Cardiac septum (tissue), 1 donor: ENCODE results near the gene TRIP11. TPM values are rescaled to one million over a fixed set of nuclear protein-coding genes. Genes with fewer than 3 reads are reported as not detected.

Source experiments
- DNase-seq: peaks from one replicate; pipeline ENCODE4 v3.0.0-alpha.2; 2020; ENCODE audit warnings: low spot score
- intact Hi-C: fragments of 100-400 bp; cut with DNase I; formaldehyde crosslinking; loops from one replicate; pipeline ENCODE4 v1.14.0; 2022
- total RNA-seq: library from RNA; stranded (reverse); fragmentation: NEBNext Ultra II Directional; extraction: Animal tissue kit (Norgen Biotek cat#: 25700); gene quantifications from one replicate; pipeline ENCODE4 v1.2.1, GENCODE V29; 2021
- donor health status: DM: no; HTN: no; CAD: no.

Gene TRIP11
- total RNA-seq, 1 donor from 2014 or later, result 68.0 TPM

DNA sequence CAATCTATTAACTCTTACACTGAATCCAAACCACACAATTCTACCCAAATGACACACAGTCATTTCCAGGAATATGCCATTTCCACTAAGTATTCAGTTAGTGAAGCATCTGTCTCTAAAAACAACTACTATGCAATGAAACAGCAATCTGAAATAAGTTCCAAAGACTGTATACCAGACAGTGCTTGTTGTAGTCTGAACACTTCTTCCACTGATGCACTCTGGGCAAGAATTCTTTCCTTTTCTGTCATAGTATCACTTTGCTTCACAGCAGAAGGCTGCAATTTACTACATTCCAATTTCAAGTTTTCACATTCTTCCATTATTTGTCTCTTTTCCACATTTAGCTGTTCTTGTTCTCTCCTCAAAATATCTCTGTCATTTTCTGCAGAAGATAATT is 25.8 kb downstream of the TRIP11 start:
- DNase-seq, result no peak
- intact Hi-C loops, result no loop called here

DNA sequence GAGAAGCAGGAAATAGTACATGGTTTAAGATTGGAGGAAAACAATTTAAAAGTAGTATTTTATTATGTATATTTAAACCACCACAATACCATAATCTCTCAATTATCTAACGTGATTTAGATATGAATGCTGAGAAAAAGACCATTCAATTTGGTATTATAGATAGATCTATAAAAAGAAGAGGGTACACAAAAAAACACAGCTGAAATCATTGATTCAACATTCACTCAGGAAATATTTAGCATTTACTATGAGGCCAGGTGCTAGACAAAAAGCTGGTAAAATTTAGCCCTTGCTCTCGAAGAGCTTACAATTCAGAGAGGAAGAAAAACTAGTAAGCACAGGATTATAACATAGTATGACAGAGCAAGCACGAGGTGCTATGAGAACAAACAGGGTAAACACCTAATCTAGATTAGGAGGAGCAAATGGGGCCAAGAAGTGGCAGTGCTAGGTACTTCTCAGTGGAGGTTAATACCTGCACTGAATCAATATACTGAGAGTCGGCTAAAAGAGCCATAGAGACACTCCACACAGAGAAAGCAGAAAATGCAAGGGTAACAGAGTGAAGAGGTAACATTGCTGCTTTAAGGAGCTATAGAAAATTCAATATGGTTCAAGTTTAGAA is 27.6 kb downstream of the TRIP11 start:
- no peak for DNase-seq
- intact Hi-C loops, result no loop called here

DNA sequence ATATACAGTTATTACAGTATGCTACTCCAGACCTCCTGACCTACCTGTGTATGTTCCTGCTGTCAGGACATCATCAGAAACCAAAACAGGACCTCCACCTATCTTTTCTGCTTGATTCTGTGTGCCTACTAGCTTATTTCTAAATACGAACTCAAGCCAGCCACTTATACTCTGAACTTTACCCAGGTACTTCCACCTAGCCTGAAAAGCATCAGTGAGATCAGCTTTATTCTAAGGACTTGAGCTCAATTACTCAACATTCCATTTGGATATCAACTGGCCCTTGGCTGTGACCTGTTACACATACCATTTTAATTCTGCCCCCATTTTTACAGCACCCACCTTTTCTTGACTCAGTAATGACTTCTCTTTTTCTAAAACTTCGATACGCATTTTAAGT is 29.2 kb downstream of the TRIP11 start:
- DNase-seq, result no peak
- intact Hi-C loops, result no loop called here

DNA sequence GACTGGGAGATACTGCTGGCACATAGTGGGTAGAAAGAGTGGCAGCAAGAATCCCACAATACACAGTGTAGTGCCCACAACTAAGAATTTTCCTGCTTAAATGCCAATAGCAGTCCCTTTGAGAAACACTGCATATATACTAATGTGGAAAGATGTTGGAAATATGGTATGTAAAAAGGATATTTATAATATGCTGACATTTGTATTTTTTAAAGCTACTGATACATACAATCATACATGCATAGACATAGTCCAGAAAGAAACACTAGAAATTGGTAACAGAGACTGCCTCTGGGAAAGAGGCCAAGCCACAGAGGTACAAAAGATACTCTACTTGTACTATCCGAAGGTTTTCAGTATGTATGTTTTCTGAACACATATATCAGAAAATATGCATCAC is 30.3 kb downstream of the TRIP11 start:
- intact Hi-C loops, result no loop called here
- DNase-seq, result no peak

DNA sequence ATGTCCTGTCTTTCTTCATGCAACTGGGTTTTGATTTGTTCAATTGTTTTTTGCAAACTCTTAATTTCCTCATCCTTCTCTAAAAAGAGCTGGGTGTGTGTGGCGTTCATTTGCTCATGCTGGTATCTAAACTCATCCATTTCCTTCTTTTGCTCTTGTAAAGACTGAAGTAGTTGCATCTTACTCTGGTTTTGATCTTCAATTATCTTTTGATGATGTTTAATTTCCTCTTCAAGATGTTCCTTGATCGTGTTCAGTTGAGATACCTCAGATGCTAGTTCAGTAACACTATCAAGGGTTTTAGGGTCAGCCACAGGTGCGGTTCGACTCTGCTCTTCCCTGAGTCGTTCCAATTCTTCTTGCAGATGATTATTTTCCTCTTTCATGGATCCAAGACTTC is 34.8 kb downstream of the TRIP11 start:
- intact Hi-C loops, result no loop called here
- no peak for DNase-seq

DNA sequence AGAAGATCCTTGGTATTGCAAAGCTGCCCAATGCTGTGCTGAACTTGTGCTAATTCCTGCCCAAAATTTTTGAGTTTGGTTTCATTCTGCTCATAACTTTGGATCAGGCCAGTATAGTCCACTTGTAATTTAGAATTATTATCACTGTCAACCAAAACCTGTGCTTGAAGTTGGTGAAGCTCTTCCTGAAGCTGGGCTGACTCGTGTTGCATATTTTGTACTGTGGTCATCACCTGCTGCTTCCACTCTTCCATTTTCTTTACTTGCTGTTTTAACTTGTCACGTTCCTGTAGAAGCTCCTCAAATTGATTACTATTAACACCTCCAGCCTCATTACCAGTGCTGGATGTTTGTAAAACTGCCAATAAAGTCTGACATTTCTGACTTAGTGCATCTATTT is 35.8 kb downstream of the TRIP11 start:
- no peak for DNase-seq
- intact Hi-C loops, result no loop called here

DNA sequence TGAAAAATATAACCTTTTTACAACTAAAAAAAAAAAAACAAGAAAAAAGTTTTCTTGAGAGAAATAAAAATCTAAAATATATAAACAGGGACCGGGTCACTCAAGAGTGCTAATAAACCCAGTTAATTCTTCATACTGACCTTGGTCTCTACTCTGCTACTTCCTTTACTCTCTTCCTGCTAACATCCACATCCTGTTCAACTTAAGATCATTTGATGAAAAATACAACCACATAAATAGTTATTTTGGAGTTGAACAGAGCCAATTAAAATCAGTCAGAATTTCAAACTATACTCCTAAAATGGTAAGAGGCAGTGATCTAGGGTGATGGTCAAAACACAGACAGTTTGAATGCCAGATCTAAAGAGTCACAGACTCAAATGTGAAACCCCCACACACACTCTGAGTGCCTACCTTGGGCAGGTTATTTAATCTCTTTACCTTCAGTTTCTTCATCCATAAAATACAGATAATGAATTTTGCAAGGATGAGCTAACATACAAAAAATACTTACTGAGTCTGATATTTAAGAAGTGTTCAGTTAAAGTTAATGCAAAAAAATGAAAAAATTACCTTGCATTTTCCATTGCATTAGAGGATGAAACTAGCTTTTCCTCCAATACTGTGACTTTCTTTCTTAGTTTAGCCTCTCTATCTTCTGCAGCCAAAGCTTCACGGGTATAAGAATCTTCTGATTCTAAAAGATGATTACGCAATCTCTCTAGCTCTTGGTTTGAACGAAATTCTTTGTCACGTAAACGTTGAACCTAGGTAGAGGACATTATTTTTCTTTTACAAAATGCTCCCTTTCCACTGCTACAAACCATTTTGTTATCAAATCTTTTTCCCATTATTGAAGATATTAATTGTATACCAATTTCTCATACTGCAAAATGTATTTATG is 40.9 kb downstream of the TRIP11 start:
- DNase-seq, result no peak
- intact Hi-C loops, result loop anchor here (10.0 kb wide), 1 partner anchor 344 kb away; no protein-coding TSS in a partner anchor

DNA sequence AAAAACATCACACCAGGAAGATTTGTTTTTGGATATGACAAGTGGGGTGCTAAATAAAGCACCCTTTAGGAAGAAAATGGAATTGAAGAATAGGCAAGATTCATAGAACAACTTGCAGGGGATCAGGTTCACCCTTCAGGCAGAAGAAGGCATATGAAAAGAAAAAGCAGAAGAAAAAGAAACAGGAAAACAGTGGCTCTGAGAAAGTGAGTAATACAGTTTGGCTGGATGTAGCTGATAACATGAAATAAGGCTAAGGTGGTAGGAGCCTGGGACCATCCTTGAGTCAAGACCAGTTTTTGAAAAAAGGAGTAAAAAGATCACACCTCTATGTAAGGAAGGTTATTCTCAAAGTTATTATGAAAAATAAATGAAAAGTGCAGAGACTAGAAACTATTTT is 42.4 kb downstream of the TRIP11 start:
- intact Hi-C loops, result loop anchor here (10.0 kb wide), 1 partner anchor 343 kb away; no protein-coding TSS in a partner anchor
- no peak for DNase-seq

DNA sequence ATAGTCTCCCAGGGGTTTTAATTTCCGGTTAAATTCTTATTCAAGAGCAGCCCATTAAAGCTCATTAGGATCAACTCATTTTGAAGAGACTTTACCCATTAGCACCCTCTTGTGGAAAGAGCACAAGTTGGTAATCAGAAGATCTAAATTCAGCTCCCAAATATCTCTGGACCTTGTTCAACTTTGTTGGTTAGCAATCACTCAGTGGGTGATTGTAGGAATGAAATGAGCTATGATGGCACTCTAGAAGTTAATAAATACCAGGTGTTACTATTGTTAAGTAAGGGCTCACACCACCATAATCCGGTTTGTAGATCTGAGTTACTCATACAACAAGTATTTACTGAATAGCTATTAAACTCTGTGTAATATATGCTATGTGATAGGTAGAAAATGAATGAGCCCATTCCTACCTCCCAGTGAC is 42.9 kb downstream of the TRIP11 start:
- no peak for DNase-seq
- intact Hi-C loops, result loop anchor here (10.0 kb wide), 1 partner anchor 342 kb away; no protein-coding TSS in a partner anchor

DNA sequence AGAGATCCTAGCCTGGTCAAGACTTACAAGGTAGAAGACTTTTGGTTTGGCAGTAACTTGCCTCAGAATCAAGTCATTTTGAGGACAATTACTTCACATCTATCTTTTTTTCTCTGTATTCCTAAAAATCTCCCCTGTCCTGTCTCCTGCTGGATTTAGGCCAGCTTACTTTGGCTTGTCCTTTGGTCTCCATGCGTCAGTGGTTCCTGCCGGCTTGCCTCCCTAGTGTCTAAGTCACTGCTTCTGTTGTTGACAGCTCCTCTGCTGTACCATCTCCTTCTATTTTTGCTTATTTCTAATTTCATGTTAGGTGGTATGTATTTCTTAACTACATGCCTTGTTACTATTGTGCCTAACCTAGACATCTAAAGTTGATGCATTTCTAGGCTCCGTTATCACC is 52.7 kb downstream of the TRIP11 start:
- intact Hi-C loops, result no loop called here

DNA sequence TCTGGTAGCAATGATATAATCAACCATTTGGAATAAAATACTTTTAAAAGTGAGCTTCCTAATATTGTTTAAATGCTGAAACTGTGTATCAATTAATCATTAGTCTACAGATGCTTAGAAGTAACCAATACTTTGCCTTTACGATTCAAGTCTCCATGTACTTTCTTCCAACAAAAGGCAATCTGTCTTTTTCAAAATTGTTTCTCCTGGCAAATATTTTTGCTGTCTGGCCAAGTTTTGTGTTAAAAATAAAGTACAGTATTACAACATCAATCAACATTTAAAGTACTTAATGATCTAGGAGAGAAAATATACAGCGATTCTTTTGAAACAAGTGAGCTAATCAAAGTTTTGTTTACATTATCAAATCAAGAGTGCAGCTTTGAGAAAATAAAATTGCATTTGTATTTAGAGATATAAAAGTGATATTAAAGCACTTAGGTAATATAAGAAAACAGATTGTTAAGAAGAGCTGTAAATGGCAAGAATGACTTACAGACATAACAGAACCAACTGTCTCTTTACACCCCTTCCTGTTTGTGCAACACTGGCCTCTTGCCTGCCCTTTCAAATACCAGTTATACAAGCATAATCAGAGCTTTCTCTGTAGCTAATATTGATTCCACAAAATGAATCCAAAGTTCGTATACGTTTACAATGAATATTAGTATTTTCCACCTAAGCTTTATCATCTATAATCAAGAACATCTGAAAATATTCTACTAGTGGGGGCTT is 54.2 kb downstream of the TRIP11 start:
- intact Hi-C loops, result no loop called here
- DNase-seq, result no peak

More for the DNA sequence above, 52.7 kb downstream of the TRIP11 start:
- DNase-seq, result no peak

DNA sequence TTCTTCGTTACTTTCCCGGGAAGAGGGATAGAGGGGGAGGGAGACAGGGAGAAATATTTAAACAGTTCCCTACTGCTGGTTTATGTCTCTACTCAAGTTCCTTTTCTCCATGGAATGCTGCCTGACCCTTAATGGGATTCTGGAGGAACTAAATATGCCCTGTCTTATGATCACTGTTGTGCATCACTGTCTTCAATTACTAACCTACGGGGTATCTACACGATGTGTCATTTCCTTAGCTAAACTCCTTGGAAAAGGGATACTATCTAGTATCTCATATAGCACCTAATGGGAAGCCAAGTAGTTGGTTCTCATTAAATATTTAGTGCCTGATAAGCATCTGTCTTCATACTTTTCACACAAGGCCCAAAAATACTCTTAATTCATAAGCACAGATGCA is 54.9 kb downstream of the TRIP11 start:
- intact Hi-C loops, result no loop called here
- DNase-seq, result no peak

DNA sequence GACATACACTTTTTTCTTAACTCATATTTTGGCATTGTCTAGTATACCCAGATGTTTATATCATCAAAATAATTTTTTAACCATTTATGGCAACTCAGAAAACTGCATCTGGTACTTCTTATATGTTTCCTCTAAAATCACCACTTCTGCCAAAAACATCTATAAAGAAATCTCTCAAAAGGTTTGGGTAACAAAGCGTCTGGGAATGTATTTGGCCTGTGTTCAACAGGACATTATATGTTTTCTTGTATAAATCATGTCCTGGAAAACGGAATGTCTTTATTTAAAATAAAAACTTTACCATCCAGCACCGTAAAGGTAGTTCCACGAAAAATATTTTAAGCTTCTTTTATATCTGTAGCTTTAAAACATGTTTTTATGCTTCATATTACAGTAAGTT is 56.3 kb downstream of the TRIP11 start:
- intact Hi-C loops, result no loop called here

DNA sequence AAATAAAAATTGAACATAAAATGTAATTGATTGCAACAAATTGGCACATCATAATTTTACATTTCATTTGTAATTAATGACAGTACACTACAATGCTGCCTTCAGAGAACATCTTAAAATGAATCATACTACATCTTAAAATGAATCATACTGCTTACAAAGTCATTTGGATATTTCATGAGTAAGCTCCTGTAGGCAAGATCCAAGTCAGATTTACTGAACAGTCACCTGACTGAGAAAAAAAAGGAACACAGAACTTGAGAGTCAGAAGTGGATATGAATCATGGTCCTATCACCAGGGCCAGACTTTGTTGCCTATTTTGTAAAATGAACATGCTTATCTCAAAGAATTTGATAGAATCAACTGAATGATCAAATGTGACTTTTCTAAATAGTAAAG is 59.7 kb downstream of the TRIP11 start:
- intact Hi-C loops, result no loop called here
- no peak for DNase-seq

More for the DNA sequence above, 56.3 kb downstream of the TRIP11 start:
- no peak for DNase-seq

DNA sequence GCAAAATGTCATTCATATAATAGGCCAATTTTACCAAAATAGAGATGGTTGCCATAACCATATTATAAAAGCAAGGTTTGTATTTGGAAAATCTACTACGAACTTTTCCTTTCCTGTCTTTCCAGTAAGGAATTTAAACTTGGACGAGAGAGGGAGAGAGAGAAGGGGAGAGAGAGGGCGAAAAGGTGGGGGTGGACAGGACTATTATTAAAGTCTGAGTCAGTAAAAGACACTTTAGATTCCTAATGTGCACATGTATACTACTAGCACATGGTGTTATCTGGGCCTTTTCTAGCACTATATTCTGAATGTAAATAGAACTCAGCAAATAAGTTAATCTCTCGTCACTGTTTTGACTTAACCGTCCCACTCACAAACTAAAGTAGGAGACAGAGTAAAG is 62.0 kb downstream of the TRIP11 start:
- DNase-seq, result no peak
- intact Hi-C loops, result no loop called here

DNA sequence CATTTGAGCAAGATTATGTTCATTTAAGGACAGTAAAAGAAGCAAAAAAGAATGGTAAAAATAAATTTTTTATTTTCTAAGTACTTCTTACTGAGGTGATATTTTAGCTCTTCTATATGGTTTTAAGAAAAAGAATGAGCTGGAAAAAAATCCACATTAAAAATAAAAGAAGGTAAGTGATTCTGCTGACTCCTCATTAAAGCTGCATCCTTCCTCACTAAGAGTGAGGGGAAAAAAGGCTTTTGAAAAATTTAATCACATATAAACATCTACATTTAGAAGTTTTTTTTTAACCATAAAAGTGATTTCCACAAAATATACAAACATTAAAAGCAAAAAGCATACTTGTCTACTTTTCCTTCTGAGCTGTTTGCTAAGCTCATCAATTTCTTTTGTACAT is 64.1 kb downstream of the TRIP11 start:
- intact Hi-C loops, result no loop called here

DNA sequence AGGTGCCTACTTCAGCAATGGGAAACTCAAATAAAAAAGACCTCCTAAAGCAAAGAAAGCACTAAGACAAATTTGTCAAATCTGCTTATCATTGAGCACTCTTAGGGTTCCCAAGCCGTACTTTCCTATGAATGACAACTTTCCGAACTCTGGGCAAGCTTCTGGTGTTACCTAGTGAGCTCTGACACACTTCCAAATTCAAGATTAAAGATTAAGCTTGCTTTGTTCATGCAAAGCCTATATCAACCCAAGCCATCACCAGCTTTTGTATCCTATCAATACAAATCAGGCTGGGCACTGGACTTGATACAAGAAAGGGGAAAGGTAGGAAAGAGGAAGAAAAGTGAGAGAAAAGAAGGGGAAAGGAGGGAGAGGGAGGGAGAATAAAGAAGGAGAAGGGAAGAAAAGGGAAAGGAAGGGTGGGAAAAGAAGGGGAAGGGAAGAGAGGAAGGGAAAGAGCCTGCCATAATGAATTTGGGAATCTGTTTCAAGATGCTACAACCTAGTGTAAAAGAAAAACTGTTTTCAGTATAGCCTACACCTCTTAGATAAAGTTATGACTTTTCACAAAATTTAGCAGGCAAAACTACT is 68.6 kb downstream of the TRIP11 start:
- DNase-seq, result no peak
- intact Hi-C loops, result no loop called here

More for the DNA sequence above, 64.1 kb downstream of the TRIP11 start:
- DNase-seq, result no peak

DNA sequence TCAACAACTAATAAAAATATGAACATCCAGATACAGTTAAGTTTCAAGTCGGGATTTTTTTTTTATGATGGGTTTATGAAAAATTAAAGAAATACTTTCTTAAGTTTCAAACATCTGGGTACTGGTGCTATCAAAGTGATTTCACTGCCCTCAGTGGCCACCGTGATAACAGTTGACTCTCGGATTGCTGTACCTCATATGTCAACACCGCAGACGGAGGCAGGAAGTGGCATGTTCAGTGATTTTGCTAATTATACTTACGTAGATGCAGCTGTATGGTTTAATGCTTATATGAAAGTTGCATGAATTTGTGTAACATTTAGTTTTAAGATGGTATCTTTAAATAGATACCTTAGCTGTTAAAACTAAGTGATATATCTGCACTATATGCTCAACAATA is 71.6 kb downstream of the TRIP11 start:
- intact Hi-C loops, result no loop called here
- no peak for DNase-seq

DNA sequence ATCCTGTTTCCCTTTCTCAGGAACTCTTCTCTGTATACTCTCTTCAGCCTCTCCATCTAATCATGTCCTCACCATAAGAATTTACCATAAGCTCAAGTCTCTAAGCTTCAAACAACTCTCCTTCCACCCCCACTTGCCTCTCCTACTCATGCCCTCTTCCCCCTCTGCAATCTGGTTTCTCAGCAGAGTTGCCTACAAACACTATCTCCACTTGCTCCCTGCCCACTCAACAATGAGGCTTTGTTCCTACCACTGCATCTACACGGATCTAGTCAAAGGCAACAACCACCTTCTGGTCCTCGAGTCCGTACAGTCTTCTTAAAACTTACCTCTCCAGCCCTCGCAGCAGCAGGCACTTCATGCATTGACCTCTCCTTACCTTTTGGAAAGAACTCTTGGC is 75.1 kb downstream of the TRIP11 start:
- no peak for DNase-seq

DNA sequence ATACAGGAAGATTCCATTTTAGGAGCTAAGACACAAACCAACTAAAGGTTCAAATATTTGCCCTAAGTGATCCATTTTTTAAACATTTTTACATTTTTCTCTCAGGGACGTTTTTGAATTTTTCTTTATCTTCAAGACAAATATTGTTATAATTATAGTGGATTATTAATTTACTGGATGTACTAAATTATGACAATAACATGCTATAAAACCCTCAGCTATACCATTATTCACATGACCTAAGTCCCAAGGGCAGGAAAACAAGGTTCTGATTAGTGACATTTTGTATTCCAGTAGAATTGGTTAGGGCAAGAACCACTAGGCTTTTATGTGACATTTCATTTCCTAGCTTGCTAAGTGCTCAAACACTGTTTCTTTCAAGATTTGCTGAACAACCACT is 75.8 kb downstream of the TRIP11 start:
- intact Hi-C loops, result no loop called here
- no peak for DNase-seq

More for the DNA sequence above, 75.1 kb downstream of the TRIP11 start:
- intact Hi-C loops, result no loop called here
